Raji (cell line): ENCODE data around the gene KCP.

Experiments used
- POLR2A ChIP-seq: IDR thresholded peaks from 2 replicates; pipeline ENCODE4 v1.6.1; 2011; ENCODE audit warnings: low read depth, low read length, control low read depth; ENCODE audit not compliant: insufficient read depth

The KCP gene

GRCh38 chr7:128910569-128910945, at the start of gene KCP:
KCP (minus strand) TSS chr7:128910709; CDS start chr7:128910676, 33 bp downstream.
- no peak for TF ChIP-seq POLR2A

DNA sequence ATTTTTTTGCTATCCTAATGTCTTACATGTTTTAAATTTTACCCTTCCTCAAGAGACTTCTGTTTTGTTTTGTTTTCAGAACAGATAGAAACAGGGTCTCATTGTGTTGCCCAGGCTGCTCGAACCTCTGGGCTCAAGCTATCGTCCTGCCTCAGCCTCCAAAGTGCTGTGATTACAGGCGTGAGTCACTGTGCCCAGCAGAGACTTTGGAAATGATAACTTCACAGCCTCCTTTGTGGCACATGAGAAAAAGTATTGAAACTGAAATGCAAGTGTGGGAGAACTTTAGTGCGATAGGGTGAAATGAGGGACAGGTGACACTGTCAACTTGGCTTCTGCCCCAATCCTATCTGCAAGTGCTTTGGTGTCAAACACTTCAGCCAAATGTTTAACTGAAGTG, 48.8 kb upstream of the KCP start:
- TF ChIP-seq POLR2A: no peak

DNA sequence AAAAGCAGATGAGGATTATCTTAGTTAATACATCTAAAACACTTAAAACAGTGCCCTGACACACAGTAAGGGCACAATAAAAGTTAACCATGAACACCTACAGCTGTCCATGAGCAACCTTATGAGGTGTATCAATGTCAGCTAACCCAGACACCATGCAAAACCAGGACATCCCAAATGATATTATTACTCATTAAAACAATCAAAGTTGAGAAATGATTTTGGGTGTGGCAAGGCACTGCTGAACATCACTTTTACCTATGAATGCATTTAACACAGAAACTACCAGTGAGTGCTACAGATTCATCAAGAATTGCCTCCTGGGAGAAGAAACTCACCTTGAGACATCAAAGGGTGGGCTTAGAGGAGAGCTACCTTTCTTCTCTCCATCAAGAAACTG, 45.5 kb upstream of the KCP start:
- TF ChIP-seq POLR2A: no peak

DNA sequence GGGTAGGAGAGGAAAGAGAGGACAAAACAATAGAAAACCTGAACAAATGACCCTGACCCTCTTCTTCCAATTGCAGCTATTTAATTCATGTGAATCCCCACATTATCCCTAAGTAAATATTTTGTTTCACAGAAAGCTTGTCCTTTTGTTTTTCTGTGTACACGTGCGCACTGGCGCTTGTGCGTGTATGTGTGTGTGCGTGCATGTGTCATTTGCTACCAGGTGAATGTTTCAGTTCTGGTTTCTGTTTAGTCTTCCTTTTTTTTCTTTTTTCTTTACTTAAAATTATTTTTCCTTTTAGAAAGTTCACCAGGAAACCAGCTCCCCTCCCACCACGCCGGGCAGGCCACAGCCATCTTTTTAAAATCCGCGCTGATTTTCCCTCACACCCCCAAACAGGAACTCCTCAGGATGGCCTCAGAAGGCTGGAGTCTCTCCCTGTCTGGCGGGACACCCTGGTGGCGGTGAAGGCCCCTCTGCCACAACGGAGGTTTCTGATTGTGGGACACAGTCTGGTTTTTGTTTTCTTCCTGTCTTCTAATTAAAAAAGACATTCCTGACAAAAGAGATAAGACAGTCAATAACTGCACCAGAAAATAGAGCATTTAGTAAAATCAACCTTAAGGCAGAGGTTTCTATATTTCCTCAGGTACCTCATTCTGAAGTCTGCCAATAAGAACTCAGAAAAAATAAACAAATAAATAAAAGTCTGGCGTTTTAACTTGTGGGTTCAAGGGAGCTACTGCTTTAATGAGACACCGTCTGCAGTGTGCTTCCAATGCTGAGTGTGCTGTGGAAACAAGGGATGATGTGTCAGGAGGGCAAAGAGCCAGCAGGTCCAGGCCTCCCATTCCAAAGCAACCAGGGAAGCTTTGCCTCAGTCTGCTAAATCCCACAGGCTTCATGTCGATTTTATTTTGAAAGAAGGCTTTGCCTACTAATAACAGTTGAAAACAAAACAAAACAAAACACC, 44.6 kb upstream of the KCP start:
- TF ChIP-seq POLR2A: no peak

DNA sequence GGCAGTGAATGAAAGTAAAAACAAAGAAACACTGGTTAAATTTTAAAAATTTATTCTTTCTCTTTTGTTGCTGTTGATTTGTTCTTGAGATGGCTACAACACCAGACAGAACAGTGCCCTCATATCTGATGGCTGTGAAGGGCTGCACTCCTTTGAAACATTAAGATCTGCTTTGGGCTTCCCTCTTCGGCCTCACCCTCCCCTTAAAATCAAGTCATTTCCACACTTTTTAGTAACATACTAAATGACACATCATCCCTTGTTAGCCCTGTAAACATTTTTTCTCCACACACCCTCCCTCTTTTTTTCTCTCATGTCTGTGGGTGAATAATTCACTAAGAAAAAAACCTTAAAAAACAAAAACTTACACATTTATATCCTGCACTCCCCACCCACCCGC, 43.6 kb upstream of the KCP start:
- no peak for TF ChIP-seq POLR2A

DNA sequence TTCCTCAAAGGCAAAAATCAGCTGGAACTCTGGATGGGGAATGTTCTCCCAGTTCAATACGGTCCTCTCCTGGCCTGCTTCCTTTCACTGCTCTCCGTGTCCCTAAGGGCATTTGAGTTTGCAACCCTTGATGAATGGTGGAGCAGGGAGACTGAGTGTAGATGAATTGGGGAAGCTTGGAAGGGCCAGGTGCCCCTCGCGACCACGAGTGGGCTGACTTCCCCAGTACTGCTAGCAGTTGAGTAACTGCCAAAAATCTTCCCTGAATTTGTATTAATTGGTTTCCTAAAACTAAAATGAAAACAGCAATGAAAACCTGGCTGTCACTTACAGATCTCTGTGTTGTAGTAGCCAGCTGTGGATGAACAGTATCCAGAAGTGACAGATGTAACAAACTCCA, 40.8 kb upstream of the KCP start:
- TF ChIP-seq POLR2A: no peak

GRCh38 chr7:128948976-128949760, 38.7 kb upstream of the KCP start:
- TF ChIP-seq POLR2A: no peak

- no peak for TF ChIP-seq POLR2A
Observed at GRCh38 chr7:128948312-128948973, 37.9 kb upstream of the KCP start.

GRCh38 chr7:128947854-128948253, 37.3 kb upstream of the KCP start:
- no peak for TF ChIP-seq POLR2A

- no peak for TF ChIP-seq POLR2A
Observed at GRCh38 chr7:128946936-128947830, 36.7 kb upstream of the KCP start.

DNA sequence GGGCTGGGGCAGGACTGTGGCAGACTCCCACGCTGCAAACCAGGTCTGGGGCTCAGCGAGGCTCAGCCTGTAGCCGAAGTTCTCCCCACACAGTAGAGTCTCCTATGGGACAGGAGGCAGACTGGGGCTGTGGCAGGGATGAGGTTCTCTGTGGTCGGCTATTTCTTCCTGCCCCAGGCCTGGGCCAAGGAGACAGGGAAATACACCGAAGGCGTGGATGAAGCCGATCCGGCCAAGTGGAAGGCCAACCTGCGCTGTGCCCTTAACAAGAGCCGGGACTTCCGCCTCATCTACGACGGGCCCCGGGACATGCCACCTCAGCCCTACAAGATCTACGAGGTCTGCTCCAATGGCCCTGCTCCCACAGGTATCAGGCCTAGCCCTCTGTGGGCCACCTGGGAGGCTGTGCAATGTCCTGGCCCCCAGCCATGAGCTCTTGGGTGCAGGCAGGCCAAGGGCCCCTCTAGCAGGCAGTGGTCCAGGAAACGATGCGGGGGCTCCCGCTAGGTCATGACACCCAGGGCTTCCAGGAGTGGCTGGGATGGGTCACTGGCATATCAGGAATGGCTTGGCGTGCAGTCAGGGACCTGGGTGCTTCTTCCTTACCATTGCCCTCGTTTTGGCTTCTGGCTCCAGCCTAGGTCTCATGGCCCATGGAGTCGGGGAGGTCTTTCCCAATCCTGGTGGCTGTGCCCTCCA, 35.3 kb upstream of the KCP start:
- no peak for TF ChIP-seq POLR2A

GRCh38 chr7:128944487-128945236, 34.2 kb upstream of the KCP start:
- TF ChIP-seq POLR2A: no peak

GRCh38 chr7:128941946-128942526, 31.5 kb upstream of the KCP start:
- no peak for TF ChIP-seq POLR2A
